ENCODE measurements around the gene LETM1. TPM values are rescaled to one million over a fixed set of nuclear protein-coding genes. Genes with fewer than 3 reads are reported as not detected.
"Not testable (repeated sequence)": the region's sequence is repeated elsewhere in the genome, so short reads cannot be mapped to it uniquely, and the experiment has no call there.

LETM1 gene
- total RNA-seq, 2 donors from 2014 or later: 64.5 to 129 TPM

DNA sequence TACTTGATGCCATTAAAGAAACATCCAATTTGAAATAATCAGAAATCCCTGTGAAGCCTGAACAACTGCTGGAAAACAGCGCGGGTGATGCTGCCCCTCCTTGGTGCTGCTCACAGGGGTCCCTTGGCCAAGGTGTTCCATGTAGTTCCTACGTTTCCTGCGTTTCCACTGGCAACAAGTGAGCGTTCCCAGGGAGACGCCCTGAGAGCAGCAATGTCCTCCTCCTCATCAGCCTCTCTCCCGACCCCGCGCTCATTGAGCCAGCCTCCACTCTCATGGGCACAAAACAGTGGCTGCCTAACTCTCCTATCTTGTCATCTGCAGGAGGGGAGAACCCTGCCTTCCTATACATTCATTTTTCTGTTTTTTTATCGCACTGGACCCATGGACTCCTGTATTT is 18.9 kb downstream of the LETM1 start:
- no peak overlapping the region for H3K27ac Mint-ChIP-seq
- no peaks in the 10 kb centered on the region for H3K27me3 Mint-ChIP-seq
- peaks cover 0 to 14% of the 10 kb centered on the region in 2 donors for H3K4me1 Mint-ChIP-seq (ENCODE audit: low read depth in 2 of 2)
- no peaks in the 10 kb centered on the region for H3K9me3 Mint-ChIP-seq
- no peak overlapping the region for H3K4me3 Mint-ChIP-seq
- no peak for ATAC-seq
- H3K36me3 Mint-ChIP-seq: peaks cover 13% of the 10 kb centered on the region
- no peak for DNase-seq (ENCODE audit: low spot score)

DNA sequence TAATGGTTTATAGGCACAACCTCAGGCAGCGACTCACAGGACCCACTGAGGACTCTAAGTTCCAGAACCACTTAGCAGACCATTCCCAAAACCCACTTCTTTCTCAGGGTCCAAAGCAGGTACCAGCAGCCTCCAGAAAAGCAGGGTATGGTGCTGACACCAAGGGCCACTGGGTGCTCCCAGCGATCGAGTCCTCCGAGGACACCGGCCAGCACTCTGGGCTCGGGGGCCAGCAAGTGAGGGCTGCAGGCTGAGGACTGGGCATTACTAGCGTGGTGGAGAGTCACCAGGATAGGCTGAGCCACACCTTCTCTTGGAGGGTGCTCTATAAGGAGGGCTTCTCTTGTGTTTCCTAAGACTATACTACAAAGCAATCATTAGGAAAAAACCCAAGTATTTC is 19.3 kb downstream of the LETM1 start:
- H3K27me3 Mint-ChIP-seq: no peaks in the 10 kb centered on the region
- peaks cover 18% of the 10 kb centered on the region for H3K36me3 Mint-ChIP-seq
- no peak for DNase-seq (ENCODE audit: low spot score)

DNA sequence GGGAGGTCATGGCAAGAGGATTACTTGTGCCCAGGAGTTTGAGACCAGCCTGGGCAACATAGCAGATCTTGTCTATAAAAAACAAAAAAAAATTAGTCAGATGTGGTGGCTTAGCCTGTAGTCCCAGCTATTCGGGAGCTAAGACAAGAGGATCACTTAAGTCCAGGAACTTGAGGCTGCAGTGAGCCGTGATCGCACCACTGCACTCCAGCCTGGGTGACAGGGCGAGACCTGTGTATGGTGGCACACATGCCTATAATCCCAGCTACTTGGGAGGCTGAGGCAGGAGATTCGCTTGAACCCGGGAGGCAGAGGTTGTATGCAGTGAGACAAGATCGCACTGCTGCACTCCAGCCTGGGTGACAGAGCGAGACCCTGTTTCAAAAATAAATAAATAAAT is 20.1 kb downstream of the LETM1 start:
- ATAC-seq; H3K4me3 Mint-ChIP-seq; DNase-seq (ENCODE audit: low spot score); H3K9me3 Mint-ChIP-seq; H3K27me3 Mint-ChIP-seq; H3K4me1 Mint-ChIP-seq (ENCODE audit: low read depth in 2 of 2); H3K27ac Mint-ChIP-seq: not testable (repeated sequence)
- H3K36me3 Mint-ChIP-seq: peaks cover 21% of the 10 kb centered on the region

More for the DNA sequence above, 19.3 kb downstream of the LETM1 start:
- ATAC-seq: no peak
- Mint-ChIP-seq H3K4me3 (no peak overlapping the region), H3K9me3 (no peaks in the 10 kb centered on the region), H3K4me1 (ENCODE audit: low read depth in 2 of 2) (peaks cover 0 to 11% of the 10 kb centered on the region in 2 donors), H3K27ac (no peak overlapping the region)

DNA sequence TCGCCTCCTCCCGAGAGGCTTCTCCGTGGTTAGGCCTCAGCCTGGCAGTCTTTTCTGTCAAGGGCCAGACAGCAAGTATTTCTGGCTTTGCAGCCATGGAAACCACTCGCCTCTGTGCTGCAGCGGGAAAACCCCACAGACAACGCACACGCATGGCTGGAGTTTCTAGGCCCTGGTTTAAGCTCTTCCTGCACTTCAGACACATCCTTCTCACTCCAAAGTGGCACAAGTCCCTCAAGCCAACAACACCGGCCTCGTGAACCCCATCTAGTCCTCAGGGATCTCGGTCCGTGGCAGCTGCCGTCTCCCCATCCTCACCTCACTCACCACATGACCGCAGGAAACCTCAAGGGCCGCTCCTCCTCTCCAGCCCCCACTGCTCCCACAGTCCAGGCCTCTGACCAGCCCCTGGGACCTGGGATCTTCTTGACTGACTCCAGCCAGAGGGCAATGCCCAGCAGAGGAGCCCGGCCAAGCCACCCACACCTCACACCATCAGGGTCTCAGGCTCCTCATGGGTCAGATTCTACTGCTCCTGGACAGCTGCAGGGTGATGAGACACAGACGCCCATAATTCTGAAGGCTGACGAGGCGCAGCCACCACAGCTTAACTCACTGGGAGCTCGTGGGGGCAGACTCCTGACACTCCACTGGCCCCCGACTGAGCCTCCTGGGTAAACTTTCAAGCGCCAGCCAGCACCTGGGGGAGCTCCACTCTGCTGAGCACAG is 21.7 kb downstream of the LETM1 start:
- Mint-ChIP-seq H3K36me3 (peaks cover 26% of the 10 kb centered on the region), H3K9me3 (no peaks in the 10 kb centered on the region), H3K4me3 (no peak overlapping the region), H3K4me1 (ENCODE audit: low read depth in 2 of 2) (peaks cover 0 to 11% of the 10 kb centered on the region in 2 donors), H3K27ac (peak overlapping the region in 1 of 2 donors; percentile 27), H3K27me3 (no peaks in the 10 kb centered on the region)
- DNase-seq (ENCODE audit: low spot score) (no peak), ATAC-seq (peak in 1 of 2 donors; percentile 26)

DNA sequence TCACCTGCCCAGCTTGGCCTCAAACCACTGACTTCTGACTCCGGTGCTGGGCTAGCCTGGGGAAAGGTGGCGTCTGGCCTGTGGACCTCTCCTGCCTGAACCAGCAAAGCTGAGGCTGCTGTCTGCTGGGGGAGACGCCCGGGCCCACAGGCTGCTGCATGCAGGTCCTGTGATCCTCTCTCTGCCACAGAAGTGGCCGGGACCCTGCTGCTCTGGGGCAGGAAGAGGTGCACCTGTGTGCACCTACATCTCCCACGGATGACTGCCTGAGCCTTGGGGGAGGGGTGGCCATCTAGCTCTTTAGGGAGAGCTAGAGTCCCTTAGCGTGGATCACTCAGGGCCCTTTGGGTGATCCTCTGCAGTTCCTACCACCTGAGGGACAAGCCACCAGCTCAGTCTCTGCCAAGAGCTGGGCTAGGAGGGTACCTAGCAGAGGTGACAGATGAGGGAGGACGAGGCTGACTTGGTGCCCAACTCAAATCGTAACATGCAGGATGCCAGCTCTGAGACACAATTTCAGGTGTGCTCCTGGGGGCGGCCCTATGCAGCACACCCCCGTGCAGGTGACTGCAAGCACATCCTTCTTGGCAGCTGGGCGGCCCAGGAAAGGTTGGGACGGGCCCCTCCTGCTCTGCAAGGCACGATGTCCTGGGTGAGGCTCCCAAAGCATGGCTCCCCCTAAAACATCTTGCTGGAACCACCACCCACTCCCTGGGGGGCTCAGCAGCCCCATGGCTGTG is 22.5 kb downstream of the LETM1 start:
- Mint-ChIP-seq H3K27me3 (no peaks in the 10 kb centered on the region), H3K4me3 (no peak overlapping the region), H3K36me3 (peaks cover 21% of the 10 kb centered on the region), H3K4me1 (ENCODE audit: low read depth in 2 of 2) (peaks cover 0 to 11% of the 10 kb centered on the region in 2 donors), H3K27ac (no peak overlapping the region), H3K9me3 (no peaks in the 10 kb centered on the region)
- no peak for ATAC-seq
- no peak for DNase-seq (ENCODE audit: low spot score)

DNA sequence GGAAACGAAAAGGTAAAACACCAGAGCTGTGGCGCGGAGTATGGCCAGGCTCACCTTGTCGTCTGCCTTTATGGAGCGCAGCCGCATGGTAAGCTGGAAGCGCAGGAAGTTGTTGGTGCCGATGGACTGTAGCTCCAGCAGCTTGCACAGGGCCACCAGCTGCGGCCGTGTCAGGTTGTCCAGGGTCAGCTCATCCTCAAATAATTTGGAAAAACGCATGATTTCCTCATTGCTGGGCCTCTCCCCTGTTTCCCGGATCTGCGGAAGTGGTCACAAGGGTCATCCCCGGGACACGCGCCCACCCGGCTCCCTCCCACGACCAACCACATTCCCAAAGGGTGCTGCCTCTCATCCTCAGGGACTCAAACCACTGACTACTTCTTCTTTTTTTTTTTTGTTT is 23.3 kb downstream of the LETM1 start:
- Mint-ChIP-seq H3K36me3 (peaks cover 21% of the 10 kb centered on the region), H3K4me3 (no peak overlapping the region), H3K9me3 (no peaks in the 10 kb centered on the region), H3K27me3 (no peaks in the 10 kb centered on the region), H3K27ac (no peak overlapping the region), H3K4me1 (ENCODE audit: low read depth in 2 of 2) (peaks cover 0 to 11% of the 10 kb centered on the region in 2 donors)
- ATAC-seq: no peak
- no peak for DNase-seq (ENCODE audit: low spot score)

DNA sequence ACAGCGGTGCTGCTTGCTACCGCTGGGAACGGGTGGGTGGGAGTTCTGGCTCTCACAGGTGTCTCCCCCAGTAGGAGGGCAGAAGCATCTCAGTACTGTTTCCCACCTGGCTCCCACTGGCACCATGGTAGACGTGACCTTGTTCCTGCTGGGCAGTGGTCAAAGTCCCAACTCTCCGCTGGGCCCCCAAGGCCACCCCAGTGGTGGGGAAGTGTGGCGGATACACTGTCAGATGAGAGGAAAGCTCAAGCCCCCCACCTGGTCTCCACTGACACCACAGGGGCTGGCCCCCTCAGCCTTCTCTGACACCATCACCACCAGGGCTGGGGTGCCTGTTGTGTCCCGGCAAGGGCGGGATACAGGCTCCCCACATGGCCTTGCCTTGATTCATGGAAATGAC is 24.6 kb downstream of the LETM1 start:
- H3K4me1 Mint-ChIP-seq (ENCODE audit: low read depth in 2 of 2): peaks cover 0 to 14% of the 10 kb centered on the region in 2 donors
- DNase-seq (ENCODE audit: low spot score) (no peak), ATAC-seq (no peak)
- no peak overlapping the region for H3K27ac Mint-ChIP-seq
- H3K4me3 Mint-ChIP-seq: no peak overlapping the region
- H3K9me3 Mint-ChIP-seq: no peaks in the 10 kb centered on the region
- H3K27me3 Mint-ChIP-seq: no peaks in the 10 kb centered on the region
- peaks cover 19% of the 10 kb centered on the region for H3K36me3 Mint-ChIP-seq

DNA sequence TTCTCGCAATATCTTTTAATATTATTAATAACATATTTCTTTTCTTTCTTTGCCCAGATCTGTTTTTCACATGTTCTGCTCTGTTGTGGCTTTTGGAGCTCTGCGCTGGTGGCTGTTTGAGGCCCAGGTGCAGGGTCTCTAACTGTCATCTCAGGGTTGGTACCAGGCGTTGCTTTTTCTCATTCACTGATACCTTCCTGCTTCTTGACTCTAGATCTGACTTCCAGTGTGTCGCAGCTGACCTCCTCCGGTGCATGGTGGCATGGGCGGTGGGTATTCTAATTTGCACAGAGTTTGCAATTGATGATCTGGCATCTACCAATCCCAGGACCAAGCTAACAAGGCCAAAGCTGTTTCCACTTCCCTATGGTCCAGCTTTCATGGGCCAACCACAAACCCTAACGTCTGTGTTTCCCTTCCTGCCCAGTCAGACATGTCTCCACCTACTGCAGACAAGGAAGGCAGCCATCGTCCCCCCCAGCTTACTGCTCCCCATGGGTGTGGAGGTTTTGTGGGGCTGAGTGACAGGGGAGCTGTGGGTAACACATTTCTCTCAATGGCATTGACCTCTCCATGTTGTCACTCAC is 25.2 kb downstream of the LETM1 start:
- DNase-seq (ENCODE audit: low spot score): no peak
- Mint-ChIP-seq H3K27me3 (no peaks in the 10 kb centered on the region), H3K9me3 (no peaks in the 10 kb centered on the region), H3K4me1 (ENCODE audit: low read depth in 2 of 2) (peaks cover 0 to 14% of the 10 kb centered on the region in 2 donors), H3K4me3 (no peak overlapping the region), H3K36me3 (peaks cover 16% of the 10 kb centered on the region), H3K27ac (no peak overlapping the region)
- peak in 1 of 2 donors; percentile 20 for ATAC-seq

DNA sequence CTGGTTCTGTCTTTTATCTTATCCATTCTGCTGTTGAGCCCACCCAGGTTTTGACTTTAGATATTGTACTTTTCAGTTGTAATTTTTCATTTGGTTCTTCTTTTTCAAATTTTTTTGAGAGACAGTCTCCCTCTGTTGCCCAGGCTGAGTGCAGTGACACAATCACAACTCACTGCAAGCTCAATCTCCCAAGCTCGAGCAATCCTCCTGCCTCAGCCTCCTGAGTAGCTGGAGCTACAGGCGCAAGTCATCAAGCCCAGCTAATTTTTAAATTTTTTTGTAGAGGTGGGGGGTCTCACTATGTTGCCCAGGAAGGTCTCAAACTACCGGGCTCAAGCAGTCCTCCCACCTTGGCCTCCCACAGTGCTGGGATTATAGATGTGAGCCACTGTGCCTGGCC is 25.7 kb downstream of the LETM1 start:
- Mint-ChIP-seq H3K27me3 (no peaks in the 10 kb centered on the region), H3K36me3 (peaks cover 16% of the 10 kb centered on the region), H3K9me3 (no peaks in the 10 kb centered on the region), H3K4me3 (no peak overlapping the region), H3K4me1 (ENCODE audit: low read depth in 2 of 2) (peaks cover 0 to 14% of the 10 kb centered on the region in 2 donors), H3K27ac (peak overlapping the region in 1 of 2 donors; percentile 8)
- no peak for DNase-seq (ENCODE audit: low spot score)
- no peak for ATAC-seq

DNA sequence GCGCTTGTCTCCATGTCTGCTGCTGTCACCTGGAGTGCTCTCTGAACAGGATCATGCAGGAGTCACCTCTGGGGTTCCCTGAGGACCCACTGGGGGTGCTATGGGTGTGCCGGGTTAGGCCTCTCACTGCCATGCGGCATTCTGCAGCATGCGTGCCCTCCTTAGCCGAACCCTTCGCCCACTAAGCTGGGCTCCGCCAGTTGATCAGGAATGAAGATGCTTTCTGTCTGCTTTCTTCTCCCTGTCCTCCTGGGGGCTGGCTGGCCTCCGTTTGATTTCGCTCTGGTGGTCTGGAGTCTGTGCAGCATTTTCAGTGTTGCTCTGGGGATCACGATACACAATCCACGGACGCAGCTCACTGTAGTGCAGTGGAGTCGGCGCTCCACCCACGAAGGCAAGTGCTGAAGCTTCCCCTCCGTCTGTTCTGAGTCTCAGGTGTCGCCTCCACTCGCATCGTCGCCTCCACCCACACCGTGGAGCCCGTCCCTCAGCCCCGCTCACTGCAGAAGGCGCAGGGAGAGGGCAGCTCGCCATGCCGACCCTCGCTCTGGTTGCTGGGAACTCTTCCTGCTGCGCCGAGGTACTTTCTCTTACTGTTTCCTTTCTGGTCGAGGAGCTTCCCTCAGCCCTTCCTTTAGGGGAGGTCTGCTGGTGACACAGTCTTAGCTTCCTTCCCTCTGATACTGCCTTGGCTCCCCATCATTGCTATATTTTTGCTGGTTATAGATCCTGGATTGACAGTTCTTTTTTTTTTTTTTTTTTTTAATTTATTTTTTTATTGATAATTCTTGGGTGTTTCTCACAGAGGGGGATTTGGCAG is 29.2 kb downstream of the LETM1 start:
- H3K9me3 Mint-ChIP-seq: no peaks in the 10 kb centered on the region
- no peak overlapping the region for H3K4me3 Mint-ChIP-seq
- no peak overlapping the region for H3K27ac Mint-ChIP-seq
- no peak for ATAC-seq
- peaks cover 17% of the 10 kb centered on the region for H3K36me3 Mint-ChIP-seq
- H3K4me1 Mint-ChIP-seq (ENCODE audit: low read depth in 2 of 2): peaks cover 0 to 6% of the 10 kb centered on the region in 2 donors
- no peak for DNase-seq (ENCODE audit: low spot score)
- no peaks in the 10 kb centered on the region for H3K27me3 Mint-ChIP-seq

DNA sequence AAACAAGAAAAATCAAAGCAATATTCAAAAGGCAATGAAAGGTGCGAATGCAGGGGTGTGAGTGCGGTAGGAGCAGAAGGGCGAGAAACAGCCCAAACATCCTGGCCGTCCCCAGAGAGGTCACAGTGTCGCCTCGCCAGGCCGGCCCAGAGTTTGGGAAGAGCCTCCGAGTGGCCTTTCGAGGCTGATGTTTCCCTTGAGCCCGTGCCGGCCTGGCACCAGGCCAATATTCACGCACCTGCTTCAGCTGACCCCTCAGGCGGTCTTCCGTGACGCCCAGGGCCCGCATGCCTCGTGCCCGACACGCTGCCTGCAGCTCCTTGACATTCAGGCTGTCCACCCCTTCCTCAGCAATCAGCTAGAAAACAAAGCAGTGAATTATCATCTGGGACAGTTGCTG is 30.6 kb downstream of the LETM1 start:
- Mint-ChIP-seq H3K27ac (no peak overlapping the region), H3K9me3 (no peaks in the 10 kb centered on the region), H3K27me3 (no peaks in the 10 kb centered on the region), H3K36me3 (peaks cover 14% of the 10 kb centered on the region), H3K4me3 (no peak overlapping the region), H3K4me1 (ENCODE audit: low read depth in 2 of 2) (peaks cover 0 to 6% of the 10 kb centered on the region in 2 donors)
- ATAC-seq (no peak), DNase-seq (ENCODE audit: low spot score) (no peak)

DNA sequence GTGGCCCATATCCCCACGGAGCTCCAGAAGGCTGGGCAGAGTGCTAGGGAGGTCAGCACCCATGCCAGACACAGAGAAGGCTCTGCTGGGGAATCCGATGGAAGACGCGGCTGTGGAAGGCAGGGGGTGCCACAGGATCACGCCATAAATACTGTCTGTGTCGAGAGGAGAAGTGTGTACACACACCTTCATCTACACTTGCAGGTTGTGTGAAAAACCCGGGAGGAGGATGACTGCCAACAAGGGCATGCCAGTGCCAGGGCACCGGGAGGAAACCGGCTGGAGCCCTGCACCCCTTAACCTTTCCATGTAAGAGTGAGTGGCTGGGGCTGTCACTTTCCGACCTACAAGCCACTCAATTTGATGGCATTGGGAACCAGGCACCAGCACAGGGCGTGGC is 31.2 kb downstream of the LETM1 start:
- H3K4me1 Mint-ChIP-seq (ENCODE audit: low read depth in 2 of 2): peaks cover 0 to 4% of the 10 kb centered on the region in 2 donors
- no peak overlapping the region for H3K4me3 Mint-ChIP-seq
- H3K9me3 Mint-ChIP-seq: no peaks in the 10 kb centered on the region
- H3K36me3 Mint-ChIP-seq: peaks cover 15% of the 10 kb centered on the region
- no peak overlapping the region for H3K27ac Mint-ChIP-seq
- ATAC-seq (no peak), DNase-seq (ENCODE audit: low spot score) (no peak)
- H3K27me3 Mint-ChIP-seq: no peaks in the 10 kb centered on the region

DNA sequence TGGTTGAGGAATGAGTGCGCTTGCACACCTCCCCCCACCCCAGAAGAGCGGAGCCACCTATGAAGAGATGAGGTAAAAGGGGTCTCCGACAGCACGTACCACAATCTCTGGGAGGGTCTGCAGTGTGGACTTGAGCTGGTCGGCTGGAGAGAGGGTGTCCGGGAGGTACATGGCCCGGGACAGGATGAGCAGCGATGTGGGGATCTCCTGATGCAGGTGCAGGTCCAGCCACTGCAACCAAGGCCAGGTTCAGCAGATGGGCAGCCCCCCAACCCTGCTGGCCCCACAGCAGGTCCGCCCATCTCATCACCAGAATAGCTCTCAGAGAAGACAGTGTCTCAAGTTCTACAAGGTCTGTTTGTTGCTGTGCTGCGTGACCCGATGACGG is 32.4 kb downstream of the LETM1 start:
- no peak overlapping the region for H3K27ac Mint-ChIP-seq
- no peaks in the 10 kb centered on the region for H3K27me3 Mint-ChIP-seq
- H3K9me3 Mint-ChIP-seq: no peaks in the 10 kb centered on the region
- H3K36me3 Mint-ChIP-seq: peaks cover 21% of the 10 kb centered on the region
- no peak for DNase-seq (ENCODE audit: low spot score)
- ATAC-seq: no peak
- H3K4me1 Mint-ChIP-seq (ENCODE audit: low read depth in 2 of 2): peaks cover 0 to 3% of the 10 kb centered on the region in 2 donors
- no peak overlapping the region for H3K4me3 Mint-ChIP-seq

All from natural killer cell treated with Interleukin-12 subunit alpha and Interleukin-12 subunit beta and Interleukin-15 and Interleukin-18, amount 100 ng/mL, for 72 hours (primary cell).